Measurements from ENCODE around the gene IWS1.

The IWS1 gene

DNA sequence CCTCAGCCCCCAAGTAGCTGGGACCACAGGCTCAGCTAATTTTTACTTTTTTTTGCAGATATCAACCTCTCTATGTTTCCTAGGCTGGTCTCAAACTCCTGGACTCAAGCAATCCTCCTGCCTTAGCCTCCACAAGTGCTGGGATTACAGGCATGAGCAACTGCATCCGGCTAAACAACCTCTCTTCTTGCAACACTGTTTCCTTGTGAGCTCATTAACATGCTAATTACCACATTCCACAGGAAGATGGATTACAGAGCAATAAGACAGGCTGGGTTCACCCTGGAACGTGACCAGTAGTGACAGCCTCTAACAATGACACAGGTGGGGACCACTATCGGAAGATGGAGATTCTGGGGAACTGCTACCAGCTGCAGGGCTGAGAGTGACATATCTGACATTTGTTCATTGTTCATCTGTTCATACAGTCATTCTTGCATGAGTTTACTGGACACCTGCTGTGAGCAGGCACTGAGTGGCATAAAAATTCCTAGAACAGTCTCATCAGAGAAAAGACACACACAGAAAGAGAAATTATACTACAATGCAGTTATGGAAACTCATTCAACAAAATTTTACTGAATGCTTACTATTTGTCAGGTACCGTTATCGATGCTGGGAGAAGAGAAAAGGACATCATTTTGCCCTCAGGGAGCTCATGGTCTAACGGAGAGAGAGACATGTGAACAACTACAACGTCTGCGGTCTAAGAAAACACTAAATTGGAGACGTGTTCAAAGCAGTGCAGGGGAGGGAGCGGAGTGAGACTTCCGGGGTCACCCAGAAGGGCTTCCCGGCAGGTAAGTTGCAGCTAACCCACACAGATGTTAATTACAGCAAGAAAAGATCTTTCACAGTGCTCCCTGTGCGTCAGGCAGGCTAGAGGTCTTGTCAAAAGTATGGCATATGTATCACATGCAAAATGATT lies 70.5 kb downstream of the IWS1 start:
- Histone ChIP-seq H3K9me3 (replicated peaks; ENCODE audit: insufficient read depth, low read length) (no peaks in the 10 kb centered on the region), H3K4me2 (ENCODE audit: low read depth, low read length) (no peak overlapping the region), H3K79me2 (ENCODE audit: low read length) (no peaks in the 10 kb centered on the region), H4K20me1 (ENCODE audit: insufficient read depth, low read length) (no peaks in the 10 kb centered on the region), H3K27ac (ENCODE audit: low read length) (no peak overlapping the region), H3F3A (ENCODE audit: insufficient read depth, low read length) (no peaks in the 10 kb centered on the region), H3K36me3 (replicated peaks; ENCODE audit: insufficient read depth, low read length) (no peaks in the 10 kb centered on the region), H3K9me2 (replicated peaks; ENCODE audit: insufficient read depth, low read length) (no peaks in the 10 kb centered on the region), H3K4me1 (ENCODE audit: low read length) (0 out of 2 replicates have a peak, but pooled peaks cover 7% of the 10 kb centered on the region), H3K4me3 (ENCODE audit: low read length) (no peak overlapping the region), H2AFZ (ENCODE audit: low read length) (no peak overlapping the region), H3K27me3 (replicated peaks; ENCODE audit: insufficient read depth, low read length) (no peaks in the 10 kb centered on the region), H3K9ac (ENCODE audit: low read length) (no peak overlapping the region)
- DNase-seq: no peak
- no peak for TF ChIP-seq CTCF (IDR thresholded peaks at IDR 0.05; ENCODE audit: low read length)
- no peak for TF ChIP-seq EZH2phosphoT487 (IDR thresholded peaks at IDR 0.05; ENCODE audit: low read length)
- TF ChIP-seq EZH2 (optimal IDR thresholded peaks at IDR 0.05; ENCODE audit: low read depth, low read length): no peak

- H3K9ac ChIP-seq (ENCODE audit: low read length): no peak overlapping the region
- no peaks in the 10 kb centered on the region for H4K20me1 ChIP-seq (ENCODE audit: insufficient read depth, low read length)
- H3K4me3 ChIP-seq (ENCODE audit: low read length): no peak overlapping the region
- H2AFZ ChIP-seq (ENCODE audit: low read length): no peak overlapping the region
- DNase-seq: no peak
- H3K4me2 ChIP-seq (ENCODE audit: low read depth, low read length): no peak overlapping the region
- no peak overlapping the region for H3K27ac ChIP-seq (ENCODE audit: low read length)
- H3K79me2 ChIP-seq (ENCODE audit: low read length): no peaks in the 10 kb centered on the region
- H3K9me3 ChIP-seq (replicated peaks; ENCODE audit: insufficient read depth, low read length): no peaks in the 10 kb centered on the region
- no peaks in the 10 kb centered on the region for H3F3A ChIP-seq (ENCODE audit: insufficient read depth, low read length)
- no peak for TF ChIP-seq CTCF (IDR thresholded peaks at IDR 0.05; ENCODE audit: low read length)
- TF ChIP-seq EZH2 (optimal IDR thresholded peaks at IDR 0.05; ENCODE audit: low read depth, low read length): no peak
- TF ChIP-seq EZH2phosphoT487 (IDR thresholded peaks at IDR 0.05; ENCODE audit: low read length): no peak
- H3K4me1 ChIP-seq (ENCODE audit: low read length): 0 out of 2 replicates have a peak, but pooled peaks cover 7% of the 10 kb centered on the region
- no peaks in the 10 kb centered on the region for H3K9me2 ChIP-seq (replicated peaks; ENCODE audit: insufficient read depth, low read length)
- H3K27me3 ChIP-seq (replicated peaks; ENCODE audit: insufficient read depth, low read length): no peaks in the 10 kb centered on the region
- H3K36me3 ChIP-seq (replicated peaks; ENCODE audit: insufficient read depth, low read length): no peaks in the 10 kb centered on the region
Observed at GRCh38 chr2:127454595-127455565, 71.4 kb downstream of the IWS1 start.

DNA sequence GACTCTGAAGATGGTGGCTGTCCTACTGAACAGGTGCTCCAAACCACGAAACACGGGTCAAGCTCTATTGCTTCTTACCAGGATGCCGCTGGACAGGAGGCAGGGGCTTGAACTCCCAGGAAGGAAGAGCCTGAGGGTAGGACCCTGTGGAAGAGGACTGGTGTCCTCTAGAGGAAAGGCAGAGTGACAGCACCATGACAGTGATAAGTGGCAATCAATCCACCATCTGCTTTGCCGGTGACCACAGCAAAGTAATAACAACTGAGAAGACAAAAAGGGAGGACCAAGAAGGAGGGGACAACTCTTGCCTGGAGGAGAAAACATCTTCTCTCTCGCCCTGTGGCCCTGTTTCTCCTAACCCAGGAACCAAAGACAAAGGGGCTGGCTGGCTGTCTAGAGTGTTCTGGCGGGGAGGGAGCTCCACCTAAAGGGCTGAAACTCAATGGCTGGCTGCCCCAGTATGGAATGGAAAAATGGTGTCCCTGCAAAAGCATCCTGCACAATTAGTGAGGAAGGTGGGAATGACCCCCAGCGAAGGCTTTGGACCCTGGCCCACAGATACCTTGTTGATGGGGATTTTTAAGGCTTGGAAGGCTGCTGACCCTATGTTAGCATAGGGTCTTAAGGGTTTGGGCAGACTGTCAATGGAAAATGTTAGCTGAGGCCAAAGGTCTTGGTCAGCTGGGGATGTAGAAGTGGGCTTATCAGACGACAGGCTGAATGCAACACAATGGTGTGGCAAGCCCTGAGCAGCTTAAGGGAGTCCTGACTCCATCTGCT lies 72.7 kb downstream of the IWS1 start:
- no peak overlapping the region for H3K27ac ChIP-seq (ENCODE audit: low read length)
- no peaks in the 10 kb centered on the region for H3K79me2 ChIP-seq (ENCODE audit: low read length)
- H3K9me3 ChIP-seq (replicated peaks; ENCODE audit: insufficient read depth, low read length): no peaks in the 10 kb centered on the region
- no peaks in the 10 kb centered on the region for H3F3A ChIP-seq (ENCODE audit: insufficient read depth, low read length)
- no peak overlapping the region for H3K4me2 ChIP-seq (ENCODE audit: low read depth, low read length)
- H3K4me1 ChIP-seq (ENCODE audit: low read length): 0 out of 2 replicates have a peak, but pooled peaks cover 7% of the 10 kb centered on the region
- no peak for DNase-seq
- TF ChIP-seq EZH2phosphoT487 (IDR thresholded peaks at IDR 0.05; ENCODE audit: low read length) (no peak), CTCF (IDR thresholded peaks at IDR 0.05; ENCODE audit: low read length) (no peak), EZH2 (optimal IDR thresholded peaks at IDR 0.05; ENCODE audit: low read depth, low read length) (no peak)
- H4K20me1 ChIP-seq (ENCODE audit: insufficient read depth, low read length): no peaks in the 10 kb centered on the region
- no peaks in the 10 kb centered on the region for H3K9me2 ChIP-seq (replicated peaks; ENCODE audit: insufficient read depth, low read length)
- no peak overlapping the region for H3K4me3 ChIP-seq (ENCODE audit: low read length)
- no peak overlapping the region for H2AFZ ChIP-seq (ENCODE audit: low read length)
- no peaks in the 10 kb centered on the region for H3K36me3 ChIP-seq (replicated peaks; ENCODE audit: insufficient read depth, low read length)
- no peaks in the 10 kb centered on the region for H3K27me3 ChIP-seq (replicated peaks; ENCODE audit: insufficient read depth, low read length)
- no peak overlapping the region for H3K9ac ChIP-seq (ENCODE audit: low read length)
